Right ventricle myocardium superior (tissue), 1 donor: ENCODE measurements around the gene IFNA1. TPM values are rescaled to one million over a fixed set of nuclear protein-coding genes. Genes with fewer than 3 reads are reported as not detected.
"Not testable (repeated sequence)": the region's sequence is repeated elsewhere in the genome, so short reads cannot be mapped to it uniquely, and the experiment has no call there.

Experiments
- ATAC-seq: fragments of 200-7000 bp; cut with Tn5 transposase; one replicate; pipeline ENCODE4 v1.9.1; 2020; ENCODE audit warnings: mild to moderate bottlenecking; ENCODE audit not compliant: poor library complexity
- DNase-seq: peaks from one replicate; pipeline ENCODE4 v3.0.0-alpha.2; 2020
- intact Hi-C: fragments of 100-400 bp; cut with DNase I; formaldehyde crosslinking; loops from one replicate; pipeline ENCODE4 v1.11.2; 2022
- total RNA-seq: library from RNA; stranded (reverse); fragmentation: NEBNext Ultra II Directional; extraction: Animal tissue kit (Norgen Biotek cat#: 25700); gene quantifications from one replicate; pipeline ENCODE4 v1.2.1, GENCODE V29; 2021
- donor health status: DM: no; HTN: yes; CAD: no; lungs with severe emphysema.

The IFNA1 gene
- total RNA-seq, 1 donor from 2014 or later = not detected

DNA sequence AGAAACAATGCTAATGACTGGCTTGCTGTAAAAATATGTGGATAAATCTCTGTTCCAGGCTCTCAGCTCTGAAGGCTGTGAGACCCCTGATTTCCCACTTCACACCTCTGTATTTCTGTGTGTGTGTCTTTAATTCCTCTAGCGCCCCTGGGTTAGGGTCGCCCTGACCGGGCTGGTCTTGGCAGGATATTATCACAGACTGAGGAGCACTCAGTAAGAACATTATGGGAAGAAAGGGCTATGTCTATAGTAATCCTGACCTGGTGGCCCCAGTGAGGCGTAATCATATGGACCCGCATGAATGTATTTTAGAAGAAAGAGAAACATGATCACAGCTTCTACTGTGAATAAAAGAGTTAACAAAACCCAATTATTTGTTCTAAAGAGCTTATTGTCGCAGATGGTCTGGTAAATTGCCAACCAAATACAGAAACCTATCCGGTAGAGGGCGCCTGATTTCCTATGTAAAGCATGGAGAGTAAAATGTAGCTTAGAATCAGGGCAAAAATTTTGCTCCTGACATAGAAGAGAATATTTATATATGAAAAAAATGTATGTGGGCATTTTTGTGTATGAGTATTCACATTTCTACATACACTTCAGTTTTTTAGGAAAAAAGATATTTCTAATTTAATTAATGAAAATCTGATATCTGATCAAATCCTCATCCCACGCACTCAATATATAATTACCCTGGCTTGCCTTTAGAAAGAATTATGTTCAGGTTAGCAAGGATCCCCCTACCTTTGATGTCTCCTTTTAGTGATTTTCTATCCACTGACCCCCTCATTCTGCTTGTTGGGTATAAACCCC lies 5.8 kb upstream of the IFNA1 start:
- intact Hi-C loops = no loop called here
- ATAC-seq (no peak), DNase-seq (no peak)

DNA sequence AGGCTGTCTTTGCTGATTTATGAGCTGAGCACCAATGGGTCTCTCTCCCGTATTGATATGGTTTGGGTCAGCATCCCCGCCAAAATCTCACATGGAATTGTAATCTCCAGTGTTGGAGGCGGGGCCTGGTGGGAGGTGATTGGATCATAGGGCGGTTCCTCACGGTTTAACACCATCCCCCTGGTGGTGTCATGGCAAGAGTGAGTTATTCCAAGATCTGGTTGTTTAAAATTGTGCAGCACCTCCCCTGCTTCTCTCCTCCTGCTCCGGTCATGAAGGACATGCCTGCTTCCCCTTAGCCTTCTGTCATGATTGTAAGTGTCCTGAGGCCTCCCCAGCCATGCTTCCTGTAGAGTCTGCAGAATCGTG lies 5.2 kb upstream of the IFNA1 start:
- ATAC-seq, DNase-seq, intact Hi-C loops: not testable (repeated sequence)

DNA sequence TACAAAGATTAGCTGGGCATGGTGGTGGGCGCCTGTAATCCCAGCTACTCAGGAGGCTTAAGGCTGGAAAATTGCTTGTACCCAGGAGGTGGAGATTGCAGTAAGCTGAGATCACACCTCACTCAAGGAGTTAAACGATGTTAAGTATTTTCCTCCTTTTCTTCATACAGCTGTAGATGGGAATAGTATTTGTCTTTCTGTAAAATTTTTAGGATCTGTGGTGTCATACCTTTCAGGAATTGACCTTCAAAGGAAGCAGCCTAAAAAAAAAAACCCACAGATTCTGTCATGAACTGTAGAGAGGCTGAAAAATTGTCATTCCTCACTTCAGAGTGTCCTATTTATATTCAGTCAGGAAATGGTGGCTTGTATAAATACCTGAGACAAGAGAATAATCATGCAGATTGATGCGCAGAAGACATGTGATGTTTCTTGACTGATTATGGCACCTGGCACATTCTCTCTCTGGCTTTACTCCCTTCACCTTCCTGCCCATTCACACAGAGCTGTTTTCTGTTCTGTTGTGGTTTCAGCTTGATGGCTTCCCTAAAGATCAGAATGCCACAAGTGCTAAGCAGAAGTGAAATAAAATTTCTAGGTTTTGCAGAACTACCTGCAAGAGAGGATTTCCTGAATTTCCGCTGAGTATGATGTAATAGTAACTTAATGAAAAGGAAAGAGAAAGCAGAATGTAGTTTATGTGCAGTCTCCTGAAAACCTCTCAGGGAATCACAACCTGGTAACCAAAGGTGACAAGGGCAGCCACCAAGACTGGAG lies 3.8 kb downstream of the IFNA1 start:
- ATAC-seq (no peak), DNase-seq (no peak)
- intact Hi-C loops = no loop called here

DNA sequence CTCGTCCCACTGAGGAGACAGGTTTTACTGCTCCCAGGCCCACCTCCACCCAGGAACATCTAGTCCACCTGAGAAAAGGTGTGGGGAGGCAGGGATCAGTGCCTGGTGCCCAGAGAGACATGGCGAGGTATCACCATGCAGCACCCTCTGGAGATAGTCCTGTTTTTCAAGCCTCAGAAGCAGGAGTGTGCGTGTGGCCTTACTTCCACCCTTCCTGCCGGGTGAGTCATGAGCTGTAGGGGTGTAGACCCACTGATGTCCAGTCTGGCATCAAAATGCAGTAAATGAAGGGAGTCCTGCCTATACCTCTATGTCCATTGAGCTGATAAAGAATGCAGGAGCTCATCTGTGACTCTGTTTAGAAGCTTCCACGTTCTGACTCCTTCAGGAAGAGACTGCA lies 9.1 kb downstream of the IFNA1 start:
- ATAC-seq, DNase-seq: not testable (repeated sequence)

DNA sequence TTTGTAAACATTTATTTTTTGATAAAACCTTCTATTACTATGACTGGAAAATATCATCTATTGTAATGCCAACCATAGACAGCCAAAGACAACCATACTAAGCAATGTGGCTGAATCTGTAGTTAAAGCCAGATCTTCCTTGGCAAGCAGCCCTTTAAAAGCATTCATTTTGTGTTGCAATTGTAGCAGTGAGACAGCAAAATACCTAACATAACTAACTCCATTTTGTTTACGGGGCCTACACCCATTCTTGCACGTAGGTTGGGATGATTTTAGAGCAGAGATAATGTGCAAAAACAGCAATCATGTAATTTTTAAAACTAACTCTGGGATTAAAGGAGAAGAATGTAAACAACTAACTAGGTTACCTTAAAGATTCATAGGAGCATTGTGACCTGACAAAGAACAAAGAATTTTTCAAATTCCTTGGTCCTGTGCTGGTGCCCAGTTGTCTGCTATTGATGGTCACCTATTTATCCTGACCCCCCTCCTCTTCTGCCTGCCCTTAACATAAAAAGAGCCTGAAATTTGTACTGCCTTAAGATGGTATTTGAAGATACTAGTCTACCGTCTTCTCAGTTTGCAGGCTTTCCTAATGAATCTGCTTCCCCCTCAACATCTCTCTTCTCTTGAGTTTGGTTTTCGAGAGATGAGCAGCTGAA lies 10.6 kb downstream of the IFNA1 start:
- DNase-seq = no peak
- intact Hi-C loops = no loop called here
- ATAC-seq = no peak

More for the DNA sequence above, 9.1 kb downstream of the IFNA1 start:
- intact Hi-C loops = not testable (repeated sequence)

DNA sequence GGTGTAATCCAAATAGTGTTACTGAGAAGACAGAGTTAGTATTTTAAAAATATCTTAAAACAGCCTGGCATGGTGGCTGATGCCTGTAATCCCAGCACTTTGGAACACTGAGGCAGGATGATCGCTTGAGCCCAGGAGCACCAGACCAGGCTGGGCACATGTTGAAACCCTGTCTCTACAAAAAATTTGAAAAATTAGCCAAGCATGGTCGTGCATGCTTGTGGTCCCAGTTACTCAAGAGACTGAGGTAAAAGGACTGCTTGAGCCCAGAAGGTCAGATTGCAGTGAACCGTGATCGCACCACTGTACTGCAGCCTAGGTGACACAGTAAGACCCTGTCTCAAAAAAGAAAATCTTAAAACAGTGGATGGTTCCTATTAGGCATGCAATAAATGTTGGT lies 12.4 kb downstream of the IFNA1 start:
- intact Hi-C loops = no loop called here
- DNase-seq = no peak
- ATAC-seq = no peak

DNA sequence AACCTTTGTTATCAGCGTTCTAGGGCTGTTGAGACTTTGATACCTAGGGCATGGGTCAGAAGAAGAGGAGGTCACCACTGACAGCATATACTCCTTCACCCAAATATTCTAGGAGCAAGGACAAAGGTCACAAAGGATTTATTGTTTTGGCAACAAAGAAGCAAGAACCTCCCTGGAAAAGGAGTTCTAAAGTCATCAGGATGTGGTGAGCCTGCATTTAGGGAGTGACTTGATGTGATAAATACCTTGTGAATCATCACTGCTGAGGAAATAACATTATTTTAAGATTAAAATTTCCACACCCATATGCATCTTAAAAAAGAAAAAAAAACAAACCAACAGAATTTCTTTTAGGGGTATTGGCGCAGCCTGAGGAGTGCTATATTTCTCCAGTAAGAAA lies 13.9 kb downstream of the IFNA1 start:
- intact Hi-C loops = no loop called here
- ATAC-seq (no peak), DNase-seq (no peak)

DNA sequence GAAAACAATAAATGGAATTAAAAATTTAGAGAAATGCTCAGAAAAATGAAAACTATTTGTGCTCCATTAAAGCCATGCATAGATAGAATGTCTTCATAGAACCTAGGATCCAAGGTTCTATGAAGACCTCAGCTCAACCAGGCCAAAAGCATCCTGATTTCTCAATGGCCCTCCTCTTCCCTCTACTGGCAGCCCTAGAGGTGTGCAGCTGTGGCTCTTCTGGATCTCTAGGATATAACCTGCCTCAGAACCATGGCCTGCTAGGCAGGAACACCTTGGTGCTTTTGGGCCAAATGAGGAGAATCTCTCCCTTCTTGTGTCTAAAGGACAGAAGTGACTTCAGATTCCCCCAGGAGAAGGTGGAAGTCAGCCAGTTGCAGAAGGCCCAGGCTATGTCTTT lies 15.1 kb downstream of the IFNA1 start:
- ATAC-seq = no peak
- intact Hi-C loops = no loop called here

DNA sequence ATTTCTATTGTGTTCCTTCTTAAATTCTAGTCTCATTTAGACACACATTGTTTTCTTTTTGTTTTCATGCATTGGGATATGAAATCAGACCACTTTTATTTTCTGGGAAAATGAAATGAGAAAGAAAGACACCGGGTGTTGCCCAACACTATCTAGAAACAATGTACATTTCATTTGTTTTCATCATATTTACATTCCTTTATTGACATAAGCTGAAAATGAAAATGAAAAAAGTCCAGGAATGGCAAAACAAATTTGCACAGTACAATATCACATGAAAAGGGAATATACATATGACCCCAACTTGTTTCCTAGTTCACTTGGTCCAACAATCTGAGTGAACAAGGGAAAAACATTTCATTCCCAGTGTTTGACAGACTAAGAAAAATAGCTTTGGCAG lies 21.1 kb downstream of the IFNA1 start:
- no peak for ATAC-seq
- intact Hi-C loops = no loop called here
- DNase-seq = no peak

More for the DNA sequence above, 15.1 kb downstream of the IFNA1 start:
- DNase-seq = no peak

DNA sequence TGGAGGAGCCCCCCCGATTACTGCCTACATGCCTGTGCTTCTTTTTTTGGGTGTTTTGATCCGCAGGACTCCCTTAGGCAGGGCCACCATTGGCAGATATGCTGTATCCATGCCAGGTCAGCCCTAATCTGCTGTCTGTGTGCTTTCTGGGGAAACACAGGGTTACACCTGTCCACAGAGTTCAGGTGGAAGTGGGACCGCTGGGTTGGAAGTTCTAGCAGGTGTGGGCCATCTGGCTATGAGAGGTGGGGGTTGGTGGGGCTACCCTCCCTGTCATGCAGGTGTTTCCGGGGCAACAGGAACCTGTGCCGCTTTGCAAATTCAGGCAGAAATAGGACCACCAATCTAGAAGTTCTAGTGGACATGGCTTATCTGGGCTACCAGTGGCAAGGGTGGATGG lies 24.9 kb downstream of the IFNA1 start:
- intact Hi-C loops = no loop called here
- ATAC-seq (no peak), DNase-seq (no peak)

DNA sequence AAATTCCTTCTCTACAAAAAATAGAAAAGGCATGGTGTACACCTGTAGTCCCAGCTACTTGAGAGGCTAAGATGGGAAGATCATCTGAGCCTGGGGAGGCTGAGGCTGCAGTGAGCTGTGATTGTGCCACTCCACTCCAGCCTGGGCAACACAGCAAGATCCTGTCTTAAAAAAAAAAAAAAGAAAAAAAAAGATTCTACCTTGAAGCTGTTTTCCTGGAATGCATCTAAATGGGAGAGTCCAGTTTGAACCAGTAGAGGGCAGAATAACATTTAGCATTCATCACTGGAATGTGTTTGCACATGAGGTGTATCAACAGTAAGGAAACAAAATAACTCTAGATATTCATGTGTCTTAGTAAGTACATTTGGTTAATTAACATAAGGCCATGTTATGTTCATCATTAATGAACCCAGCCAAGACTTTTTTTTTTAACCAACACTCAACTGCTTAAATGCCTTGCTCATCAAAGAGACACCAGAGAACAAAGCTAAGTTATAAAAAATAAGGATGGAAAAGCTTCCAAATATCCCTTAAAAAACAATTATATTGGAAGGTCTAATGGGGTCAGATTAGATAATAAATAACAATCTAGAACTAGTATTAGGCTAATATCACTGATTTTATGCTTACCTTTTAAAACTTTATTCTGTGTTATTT lies 25.8 kb downstream of the IFNA1 start:
- ATAC-seq = no peak
- DNase-seq = no peak
- intact Hi-C loops = no loop called here

DNA sequence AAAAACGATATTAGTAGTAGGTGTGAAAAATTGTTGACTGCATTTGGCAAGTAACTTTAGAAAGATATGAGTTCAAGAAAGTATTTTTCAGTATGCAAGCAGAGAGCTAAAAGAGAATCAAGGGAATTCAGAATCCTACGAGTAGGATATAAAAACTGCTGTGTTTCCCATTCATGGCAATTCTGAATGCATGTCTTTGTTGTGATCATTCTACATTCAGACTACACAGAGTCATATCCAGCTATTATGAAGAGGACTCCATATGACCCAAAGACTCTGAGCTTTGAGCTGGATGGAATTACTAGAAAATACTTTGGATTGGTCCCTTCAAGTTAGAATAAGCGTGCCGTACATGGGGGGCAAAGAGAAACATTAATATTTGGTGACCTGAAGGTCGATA lies 29.9 kb downstream of the IFNA1 start:
- no peak for DNase-seq
- ATAC-seq = no peak
- intact Hi-C loops = no loop called here

DNA sequence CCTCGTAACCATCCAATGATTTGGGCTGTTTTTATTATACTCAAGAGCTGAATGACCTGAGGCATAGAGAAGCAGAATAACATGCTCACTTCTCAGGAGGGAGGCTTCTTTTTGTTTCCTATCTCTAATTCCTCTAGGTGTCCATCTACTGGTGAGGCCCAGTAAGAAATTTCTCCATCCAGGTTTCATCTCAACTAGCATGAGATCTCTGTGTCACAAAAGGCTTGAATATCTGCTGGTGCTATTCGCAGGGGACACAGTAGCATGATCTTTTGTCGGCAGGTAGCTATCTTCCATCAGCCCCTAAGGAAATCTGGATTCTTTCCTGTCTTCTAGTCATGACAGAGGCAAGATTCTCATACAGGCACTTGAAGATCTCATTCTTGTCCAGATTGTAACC lies 33.0 kb downstream of the IFNA1 start:
- intact Hi-C loops = no loop called here
- DNase-seq (no peak), ATAC-seq (no peak)

DNA sequence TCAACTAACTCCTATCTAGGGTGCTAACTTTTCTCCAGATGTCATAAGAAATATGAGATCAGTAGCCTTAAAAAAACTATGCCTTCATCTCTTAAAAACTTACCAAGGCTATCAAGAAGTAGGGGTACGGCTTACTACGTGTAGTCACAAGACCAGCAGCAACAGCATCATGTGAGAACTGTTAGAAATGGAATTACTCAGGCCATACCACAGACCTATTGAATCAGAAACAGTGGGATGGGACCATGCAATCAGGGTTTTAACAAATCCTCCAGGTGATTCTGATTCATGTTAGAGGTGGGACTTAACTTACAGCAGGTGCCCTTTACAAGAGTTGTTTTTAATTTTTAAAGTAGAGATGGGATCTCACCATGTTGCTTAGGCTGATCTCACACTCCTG lies 37.2 kb downstream of the IFNA1 start:
- DNase-seq = no peak
- intact Hi-C loops = no loop called here

DNA sequence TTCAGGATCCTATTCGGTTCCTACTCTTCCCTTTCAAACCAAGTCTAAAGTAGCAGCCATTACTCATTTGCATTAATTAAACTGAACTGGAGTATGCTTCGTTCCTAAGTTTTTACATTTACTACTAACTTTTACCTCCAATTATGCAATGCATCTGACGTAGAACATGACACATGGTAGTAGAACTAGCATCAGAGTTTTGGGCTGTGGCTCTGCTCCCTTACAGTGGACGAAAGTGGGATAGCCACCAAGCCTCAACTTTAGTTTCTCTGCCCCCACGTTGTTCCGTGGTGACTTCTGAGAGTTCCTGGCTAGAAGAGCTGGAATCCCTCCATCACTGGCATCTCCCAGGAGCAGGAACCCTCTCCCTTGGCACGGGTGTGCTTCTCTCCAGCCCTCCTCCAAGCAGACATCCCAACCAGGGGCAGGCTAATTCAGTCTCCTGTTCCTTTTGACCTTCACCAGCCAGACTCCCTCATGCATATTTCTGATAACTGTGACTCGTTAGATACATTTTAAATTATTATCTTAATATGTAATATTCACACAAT lies 39.0 kb downstream of the IFNA1 start:
- ATAC-seq = no peak
- intact Hi-C loops = no loop called here
- no peak for DNase-seq

More for the DNA sequence above, 37.2 kb downstream of the IFNA1 start:
- ATAC-seq = no peak

DNA sequence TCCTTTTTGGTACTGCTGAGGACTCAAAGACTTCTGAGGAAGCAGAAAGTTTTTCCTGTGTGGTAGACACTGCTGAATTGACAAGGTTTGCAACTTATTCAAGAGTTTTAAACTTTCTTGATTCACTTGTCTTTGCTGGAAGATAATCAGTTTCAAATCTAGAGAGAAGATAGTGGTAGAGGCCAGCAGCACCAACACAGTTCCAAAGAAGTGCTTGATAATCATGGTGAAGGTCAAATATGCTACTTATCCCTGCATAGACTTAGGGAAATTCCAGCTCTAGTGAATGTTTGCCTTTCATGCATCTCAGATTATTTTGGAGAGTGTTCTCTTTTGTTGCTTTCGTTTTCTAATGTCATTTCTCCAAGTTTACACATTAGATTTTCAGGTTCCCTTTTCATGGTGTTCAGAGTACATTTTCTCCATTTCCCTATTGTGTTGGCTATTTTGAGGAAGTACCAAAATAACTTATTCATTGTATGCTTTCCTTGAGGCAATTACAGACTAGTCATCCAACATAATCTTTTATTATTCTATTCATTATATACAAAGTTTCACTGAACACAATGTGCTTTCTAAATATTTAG lies 41.3 kb downstream of the IFNA1 start:
- DNase-seq (no peak), ATAC-seq (peak; percentile 18)
- intact Hi-C loops = no loop called here

DNA sequence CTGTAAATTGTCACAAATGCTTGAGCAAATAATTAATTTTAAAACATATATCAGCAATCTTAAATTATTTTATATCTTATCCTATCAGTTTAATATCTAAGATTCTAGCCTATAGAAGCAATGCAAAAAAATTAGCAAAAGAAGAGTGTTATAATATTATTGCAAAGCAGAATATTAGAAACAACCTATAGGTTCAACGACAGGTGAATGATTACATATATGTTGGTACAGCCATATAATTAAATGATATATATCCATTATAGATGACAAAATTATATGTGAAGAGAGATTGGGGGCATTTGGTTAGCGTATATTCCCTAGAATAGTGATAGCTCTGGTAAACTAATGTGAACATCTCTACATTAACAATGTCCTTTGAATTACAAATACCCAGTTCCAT lies 42.0 kb downstream of the IFNA1 start, which contains the start of gene IFNE:
TSS of gene IFNE (minus strand) at position 101 of the 400 bp plus-strand sequence. CDS start 619 bp downstream, outside the sequence.
- DNase-seq (no peak), ATAC-seq (no peak)
- intact Hi-C loops = no loop called here
